Mesenchymal stem cell (in vitro differentiated cells and primary cell): Measurements from ENCODE around the gene MN1.

Experiments used
- DNase-seq: peaks from one replicate; pipeline ENCODE4 v3.0.0-alpha.2; 2013
- H2AFZ ChIP-seq: one replicate; pipeline ENCODE4 v1.6.1; 2013; ENCODE audit warnings: low read depth, mild to moderate bottlenecking, control low read depth, inconsistent platforms, low read length, moderate library complexity
- H2AK5ac ChIP-seq: 2 replicates; pipeline ENCODE4 v1.6.1; 2013; ENCODE audit warnings: low read length, moderate library complexity, mild to moderate bottlenecking, inconsistent platforms; ENCODE audit not compliant: severe bottlenecking
- H2BK120ac ChIP-seq: one replicate; pipeline ENCODE4 v1.6.1; 2013; ENCODE audit warnings: low read depth, mild to moderate bottlenecking, inconsistent platforms, low read length, moderate library complexity
- H2BK12ac ChIP-seq, 2 experiments: one replicate each; pipeline ENCODE4 v1.6.1; 2013; ENCODE audit warnings: inconsistent platforms in 2 of 2, low read length in 2 of 2, mild to moderate bottlenecking in 2 of 2, moderate library complexity in 2 of 2, control low read depth in 1 of 2
- H2BK15ac ChIP-seq: one replicate; pipeline ENCODE4 v1.6.1; 2013; ENCODE audit warnings: mild to moderate bottlenecking, low read depth, inconsistent platforms; ENCODE audit not compliant: poor library complexity, severe bottlenecking
- H2BK5ac ChIP-seq: 2 replicates; pipeline ENCODE4 v1.6.1; 2013; ENCODE audit warnings: low read depth, mild to moderate bottlenecking, low read length, control low read depth, inconsistent platforms; ENCODE audit not compliant: poor library complexity, severe bottlenecking
- H3K14ac ChIP-seq, 2 experiments: one replicate each; pipeline ENCODE4 v1.6.1; 2013; ENCODE audit warnings: inconsistent platforms in 2 of 2, low read length in 2 of 2, control low read depth in 1 of 2, mild to moderate bottlenecking in 1 of 2, moderate library complexity in 1 of 2
- H3K18ac ChIP-seq, 2 experiments: one replicate each; pipeline ENCODE4 v1.6.1; 2013; ENCODE audit warnings: inconsistent platforms in 2 of 2, low read length in 2 of 2, control low read depth in 1 of 2, low read depth in 1 of 2, mild to moderate bottlenecking in 1 of 2
- H3K23ac ChIP-seq, 2 experiments: one replicate each; pipeline ENCODE4 v1.6.1; 2013; ENCODE audit warnings: inconsistent platforms in 2 of 2, low read length in 2 of 2, mild to moderate bottlenecking in 2 of 2, moderate library complexity in 2 of 2, control low read depth in 1 of 2
- H3K27ac ChIP-seq: 2 replicates; pipeline ENCODE4 v1.5.1; 2013; ENCODE audit warnings: mild to moderate bottlenecking, moderate library complexity, low read length, control low read depth, inconsistent platforms; ENCODE audit not compliant: poor library complexity, severe bottlenecking
- H3K27me3 ChIP-seq, 2 experiments: 2 replicates each; pipeline versions ENCODE4 v1.6.1 to v1.7.0; 2013; ENCODE audit warnings: low read length in 2 of 2, mild to moderate bottlenecking in 2 of 2, moderate library complexity in 2 of 2, control low read depth in 1 of 2, inconsistent platforms in 1 of 2; ENCODE audit not compliant: control insufficient read depth in 1 of 2, insufficient read depth in 1 of 2
- H3K36me3 ChIP-seq, 2 experiments: 2 replicates each; pipeline versions ENCODE4 v1.6.1 to v1.7.0; 2013; ENCODE audit warnings: low read length in 2 of 2, control low read depth in 1 of 2, inconsistent platforms in 1 of 2, low read depth in 1 of 2, mild to moderate bottlenecking in 1 of 2; ENCODE audit not compliant: insufficient read depth in 2 of 2, control insufficient read depth in 1 of 2
- H3K4ac ChIP-seq, 2 experiments: one replicate each; pipeline ENCODE4 v1.6.1; 2013; ENCODE audit warnings: inconsistent platforms in 2 of 2, low read length in 2 of 2, mild to moderate bottlenecking in 2 of 2, moderate library complexity in 2 of 2, control low read depth in 1 of 2, low read depth in 1 of 2
- H3K4me1 ChIP-seq: 2 replicates; pipeline ENCODE4 v1.6.1; 2013; ENCODE audit warnings: low read depth, low read length, control low read depth; ENCODE audit not compliant: control insufficient read depth, insufficient read depth
- H3K4me2 ChIP-seq: 2 replicates; pipeline ENCODE4 v1.6.1; 2013; ENCODE audit warnings: low read length, mild to moderate bottlenecking, inconsistent platforms; ENCODE audit not compliant: poor library complexity, severe bottlenecking
- H3K4me3 ChIP-seq, 2 experiments: 2 replicates each; pipeline versions ENCODE4 v1.5.1 to v1.7.0; 2013; ENCODE audit warnings: low read length in 2 of 2, mild to moderate bottlenecking in 2 of 2, control low read depth in 1 of 2, low read depth in 1 of 2; ENCODE audit not compliant: insufficient read depth in 1 of 2
- H3K79me1 ChIP-seq: replicated peaks from 2 replicates; pipeline ENCODE4 v1.6.1; 2013; ENCODE audit warnings: mild to moderate bottlenecking, control low read depth, low read length, inconsistent platforms; ENCODE audit not compliant: poor library complexity, severe bottlenecking
- H3K9ac ChIP-seq: 2 replicates; pipeline ENCODE4 v1.7.0; 2013; ENCODE audit warnings: mild to moderate bottlenecking, low read length, moderate library complexity
- H3K9me3 ChIP-seq: 2 replicates; pipeline ENCODE4 v1.7.0; 2013; ENCODE audit warnings: mild to moderate bottlenecking, low read length; ENCODE audit not compliant: control insufficient read depth
- H4K8ac ChIP-seq: one replicate; pipeline ENCODE4 v1.6.1; 2013; ENCODE audit warnings: inconsistent platforms, mild to moderate bottlenecking, low read length, moderate library complexity
- H4K91ac ChIP-seq: one replicate; pipeline ENCODE4 v1.6.1; 2013; ENCODE audit warnings: mild to moderate bottlenecking, low read length, inconsistent platforms
- WGBS: methylation state at CpG from one replicate; pipeline ENCODE4 v1.1.7; 2013; ENCODE audit warnings: mixed read lengths; 5-methylcytosine and 5-hydroxymethylcytosine counted together

MN1 gene

DNA sequence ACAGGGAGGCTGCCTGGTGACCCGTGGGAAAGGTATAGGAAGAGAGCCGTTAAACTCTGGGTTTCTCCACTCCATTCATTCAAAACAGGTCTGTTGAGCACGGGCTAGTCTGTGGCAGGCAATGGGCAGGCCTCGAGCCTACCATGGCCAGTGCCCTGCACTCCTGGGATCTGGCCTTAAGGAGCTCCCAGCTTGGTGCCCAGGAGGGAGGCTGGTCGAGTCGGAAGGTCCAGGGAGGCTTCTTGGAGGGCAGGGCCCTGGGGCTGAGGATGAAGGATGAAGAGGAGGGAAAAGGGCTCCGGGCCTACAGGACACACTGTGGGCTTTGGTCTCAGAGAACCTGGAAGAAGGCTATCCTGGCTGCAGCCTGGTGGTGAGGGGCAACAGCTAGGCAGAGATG, 41.9 kb upstream of the MN1 start:
- H3K36me3 ChIP-seq, result peaks cover 28 to 40% of the 10 kb centered on the region in 2 experiments
- peaks cover 7% of the 10 kb centered on the region for H3K79me1 ChIP-seq
- WGBS, result 80% methylated on average over 6 of the region's 7 CpGs
- no peak for DNase-seq
- peaks cover 5% of the 10 kb centered on the region for H3K4me1 ChIP-seq
- no peak overlapping the region for H3K23ac ChIP-seq
- H3K14ac ChIP-seq, result no peak overlapping the region
- no peaks in the 10 kb centered on the region for H3K9me3 ChIP-seq
- H3K27ac ChIP-seq, result no peak overlapping the region
- H2AK5ac ChIP-seq, result no peak overlapping the region
- no peak overlapping the region for H4K91ac ChIP-seq
- H3K27me3 ChIP-seq, result no peaks in the 10 kb centered on the region
- no peak overlapping the region for H2AFZ ChIP-seq
- no peak overlapping the region for H2BK12ac ChIP-seq
- no peak overlapping the region for H4K8ac ChIP-seq
- peak overlapping the region; percentile 57 for H3K9ac ChIP-seq
- H2BK5ac ChIP-seq, result no peak overlapping the region
- H3K4me3 ChIP-seq, result no peak overlapping the region
- H3K4me2 ChIP-seq, result no peak overlapping the region
- H3K4ac ChIP-seq, result no peak overlapping the region
- H2BK120ac ChIP-seq, result no peak overlapping the region
- H3K18ac ChIP-seq, result no peak overlapping the region
- H2BK15ac ChIP-seq, result no peak overlapping the region

DNA sequence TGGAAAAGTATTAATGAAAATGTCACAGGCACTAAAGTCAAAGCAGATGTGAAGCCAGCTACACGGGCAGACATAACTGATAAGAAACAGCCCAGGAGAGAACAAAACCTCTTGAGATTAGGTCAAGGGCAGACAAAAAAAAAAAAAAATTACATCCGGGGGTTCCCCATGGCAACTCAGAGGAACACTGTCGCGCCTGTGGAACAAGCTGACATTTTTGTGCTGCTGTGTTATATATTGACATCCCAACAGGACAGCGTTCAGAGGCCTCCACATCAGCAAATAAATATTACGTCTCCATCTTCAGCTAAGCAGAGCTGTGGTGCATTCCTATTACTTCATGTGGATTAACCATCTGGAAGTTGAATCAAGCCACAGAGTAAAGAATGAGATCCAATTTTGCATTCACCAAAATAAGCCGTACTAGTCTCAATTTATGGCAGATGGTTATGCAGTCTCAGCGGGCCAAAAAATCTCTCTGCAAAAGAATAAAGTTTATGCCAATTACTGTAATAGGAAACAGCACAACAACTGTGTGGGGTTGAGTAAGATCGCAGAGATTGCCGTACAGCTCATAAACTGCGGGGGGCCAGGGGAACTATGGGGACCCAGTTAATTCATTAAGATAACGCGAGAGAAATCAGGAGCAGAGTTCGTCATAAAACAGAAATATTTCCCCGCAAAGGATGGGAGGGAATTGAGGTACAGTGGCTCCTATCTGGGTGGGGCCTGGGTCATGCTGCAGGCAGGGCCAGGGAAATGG, 41.3 kb upstream of the MN1 start:
- Histone ChIP-seq H4K91ac (no peak overlapping the region), H2BK15ac (no peak overlapping the region), H3K23ac (no peak overlapping the region), H3K27me3 (no peaks in the 10 kb centered on the region), H2BK12ac (no peak overlapping the region), H3K36me3 (peaks cover 22 to 39% of the 10 kb centered on the region in 2 experiments), H3K79me1 (peaks cover 7% of the 10 kb centered on the region), H3K9me3 (no peaks in the 10 kb centered on the region), H2AK5ac (no peak overlapping the region), H3K4ac (no peak overlapping the region), H3K18ac (no peak overlapping the region), H3K4me1 (peaks cover 5% of the 10 kb centered on the region), H3K9ac (peak overlapping the region; percentile 57), H2BK5ac (no peak overlapping the region), H3K27ac (no peak overlapping the region), H3K4me3 (peak overlapping the region in 1 of 2 experiments; percentile 31), H4K8ac (no peak overlapping the region), H2BK120ac (no peak overlapping the region), H3K4me2 (no peak overlapping the region), H2AFZ (no peak overlapping the region), H3K14ac (no peak overlapping the region)
- DNase-seq, result peak; percentile 20
- WGBS, result 81% methylated on average over 14 of the region's 15 CpGs

DNA sequence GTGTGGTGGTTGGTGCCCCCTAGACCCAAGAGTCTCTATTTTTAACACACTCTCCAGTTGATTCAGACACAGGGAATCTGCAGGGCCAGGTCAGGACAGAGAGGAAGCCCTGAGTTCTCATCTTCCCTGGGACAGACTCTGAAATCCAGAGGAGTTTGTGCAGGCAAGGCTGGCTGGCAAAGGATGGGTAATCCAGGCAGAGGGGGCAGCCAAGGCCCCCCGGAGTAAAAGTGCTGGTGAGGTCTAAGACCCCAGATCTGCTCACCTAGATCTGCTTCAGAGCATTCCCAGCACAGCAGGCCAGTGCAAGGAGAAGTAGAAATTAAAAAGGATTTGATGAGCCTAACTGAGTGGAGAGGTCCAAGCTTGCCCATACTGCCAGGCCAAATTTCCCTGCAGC, 40.6 kb upstream of the MN1 start:
- Histone ChIP-seq H2BK120ac (no peak overlapping the region), H3K4me2 (no peak overlapping the region), H3K9me3 (no peaks in the 10 kb centered on the region), H3K18ac (no peak overlapping the region), H3K9ac (peak overlapping the region; percentile 57), H3K79me1 (peaks cover 7% of the 10 kb centered on the region), H3K27ac (no peak overlapping the region), H3K4me1 (peaks cover 5% of the 10 kb centered on the region), H3K23ac (no peak overlapping the region), H3K4me3 (peak overlapping the region in 1 of 2 experiments; percentile 31), H3K36me3 (peaks cover 18 to 35% of the 10 kb centered on the region in 2 experiments), H3K4ac (no peak overlapping the region), H2AK5ac (no peak overlapping the region), H4K8ac (no peak overlapping the region), H4K91ac (no peak overlapping the region), H2BK15ac (no peak overlapping the region), H3K14ac (no peak overlapping the region), H3K27me3 (no peaks in the 10 kb centered on the region), H2BK12ac (no peak overlapping the region), H2BK5ac (no peak overlapping the region), H2AFZ (no peak overlapping the region)
- 60% methylated on average over 1 of the region's 1 CpG for WGBS
- no peak for DNase-seq

DNA sequence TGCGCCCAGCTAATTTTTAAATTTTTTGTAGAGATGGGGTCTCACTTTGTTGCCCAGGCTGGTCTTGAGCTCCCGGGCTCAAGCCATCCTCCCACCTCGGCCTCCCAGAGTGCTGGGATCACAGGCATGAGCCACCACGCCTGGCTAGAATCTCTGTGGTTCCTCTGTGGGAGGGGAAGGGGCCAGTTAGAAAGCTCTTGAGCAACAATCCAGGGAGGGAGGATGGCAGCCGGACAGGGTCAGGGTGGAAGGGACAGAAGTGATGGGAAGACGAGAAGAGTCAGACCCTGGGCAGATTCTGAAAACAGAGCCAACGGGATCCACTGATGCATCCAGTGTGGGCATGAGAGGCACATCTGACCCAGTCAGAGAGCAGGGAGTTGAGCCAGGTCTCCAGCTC, 38.9 kb upstream of the MN1 start:
- Histone ChIP-seq H2BK120ac (no peak overlapping the region), H3K4me2 (no peak overlapping the region), H3K27me3 (no peaks in the 10 kb centered on the region), H4K8ac (no peak overlapping the region), H2AFZ (no peak overlapping the region), H3K14ac (no peak overlapping the region), H3K18ac (no peak overlapping the region), H3K4me3 (no peak overlapping the region), H3K27ac (no peak overlapping the region), H2BK15ac (no peak overlapping the region), H3K4ac (no peak overlapping the region), H3K79me1 (no peaks in the 10 kb centered on the region), H4K91ac (no peak overlapping the region), H3K9me3 (no peaks in the 10 kb centered on the region), H3K9ac (no peak overlapping the region), H2BK12ac (no peak overlapping the region), H2AK5ac (no peak overlapping the region), H3K4me1 (peaks cover 11% of the 10 kb centered on the region), H3K23ac (no peak overlapping the region), H2BK5ac (no peak overlapping the region), H3K36me3 (peaks cover 5 to 23% of the 10 kb centered on the region in 2 experiments)
- no peak for DNase-seq
- WGBS, result 97% methylated on average over 7 of the region's 7 CpGs
